ENCODE measurements around the gene IGFLR1.

GRCh38 chr19:35774274-35775045, 32.2 kb upstream of the IGFLR1 start:
- TF ChIP-seq, protein P1, sequence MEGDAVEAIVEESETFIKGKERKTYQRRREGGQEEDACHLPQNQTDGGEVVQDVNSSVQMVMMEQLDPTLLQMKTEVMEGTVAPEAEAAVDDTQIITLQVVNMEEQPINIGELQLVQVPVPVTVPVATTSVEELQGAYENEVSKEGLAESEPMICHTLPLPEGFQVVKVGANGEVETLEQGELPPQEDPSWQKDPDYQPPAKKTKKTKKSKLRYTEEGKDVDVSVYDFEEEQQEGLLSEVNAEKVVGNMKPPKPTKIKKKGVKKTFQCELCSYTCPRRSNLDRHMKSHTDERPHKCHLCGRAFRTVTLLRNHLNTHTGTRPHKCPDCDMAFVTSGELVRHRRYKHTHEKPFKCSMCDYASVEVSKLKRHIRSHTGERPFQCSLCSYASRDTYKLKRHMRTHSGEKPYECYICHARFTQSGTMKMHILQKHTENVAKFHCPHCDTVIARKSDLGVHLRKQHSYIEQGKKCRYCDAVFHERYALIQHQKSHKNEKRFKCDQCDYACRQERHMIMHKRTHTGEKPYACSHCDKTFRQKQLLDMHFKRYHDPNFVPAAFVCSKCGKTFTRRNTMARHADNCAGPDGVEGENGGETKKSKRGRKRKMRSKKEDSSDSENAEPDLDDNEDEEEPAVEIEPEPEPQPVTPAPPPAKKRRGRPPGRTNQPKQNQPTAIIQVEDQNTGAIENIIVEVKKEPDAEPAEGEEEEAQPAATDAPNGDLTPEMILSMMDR (IDR thresholded peaks at IDR 0.05), result no peak
- TF ChIP-seq POLR2A (IDR thresholded peaks at IDR 0.05), result no peak

Data from tibial nerve (tissue), 3 donors.